ENCODE data around the gene ZNF787. TPM values are rescaled to one million over a fixed set of nuclear protein-coding genes. Genes with fewer than 3 reads are reported as not detected.

ZNF787 gene
- total RNA-seq, 1 experiment from 2014 or later, result 132 TPM

DNA sequence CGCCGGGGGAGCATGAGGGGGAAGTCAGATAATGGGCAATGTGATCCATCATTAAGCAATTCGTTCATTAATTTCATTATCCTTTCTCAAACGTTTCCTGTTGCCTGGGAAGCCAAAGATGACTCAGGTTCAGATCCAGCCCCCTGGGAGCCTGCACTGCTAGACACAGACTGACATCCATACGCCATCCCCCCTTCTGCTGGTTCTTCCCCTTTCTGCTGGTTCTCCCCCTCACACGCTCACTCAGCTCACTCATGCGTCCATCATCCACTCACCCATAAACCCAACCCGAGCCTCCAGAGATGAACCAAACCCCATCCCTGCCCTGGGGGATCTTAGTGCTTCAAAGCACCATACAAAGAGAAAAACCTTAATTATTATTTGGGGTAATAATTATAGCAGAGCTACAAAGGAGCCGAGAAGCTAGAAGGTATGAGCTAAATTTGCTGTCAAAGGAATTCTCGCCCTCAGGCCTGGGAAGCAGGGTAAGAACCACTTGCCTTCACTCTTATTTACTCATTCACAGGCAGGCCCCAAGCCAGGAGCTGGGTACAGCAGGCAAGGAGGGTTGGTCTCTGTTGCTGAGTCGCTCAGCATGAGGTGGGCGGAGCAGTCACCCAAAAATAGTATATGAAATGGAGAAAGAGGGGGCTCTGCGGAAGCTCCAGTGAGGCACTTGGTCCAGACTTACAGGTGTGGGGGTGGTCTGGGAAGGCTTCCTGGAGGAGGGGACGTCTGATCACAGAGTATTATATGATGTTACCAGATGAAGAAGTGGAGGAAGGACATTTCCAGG is 13.0 kb upstream of the ZNF787 start:
- POLR2A ChIA-PET, result no interaction called here
- DNase-seq (ENCODE audit: low read depth, low spot score) (no peak), ATAC-seq (peak; percentile 59; the same call in 1 of the 2 replicates)
- Histone ChIP-seq H3K36me3 (ENCODE audit: control insufficient read depth, insufficient read depth, low read length) (no peaks in the 10 kb centered on the region), H3K27me3 (ENCODE audit: control insufficient read depth, insufficient read depth, low read length) (no peaks in the 10 kb centered on the region), H3K9me3 (ENCODE audit: control insufficient read depth, insufficient read depth, low read depth, low read length) (no peaks in the 10 kb centered on the region), H3K4me3 (ENCODE audit: low read depth in 2 of 2, low read length in 2 of 2) (no peak overlapping the region), H3K4me1 (ENCODE audit: control insufficient read depth, insufficient read depth, low read length) (0 out of 2 replicates have a peak, but pooled peaks cover 2% of the 10 kb centered on the region), H3K27ac (ENCODE audit: low read length) (no peak overlapping the region)
- CTCF ChIA-PET, result no interaction called here
- intact Hi-C loops (cut with micrococcal nuclease; ENCODE audit: unreplicated experiment), result no loop called here
- in situ Hi-C loops (cut with HindIII; ENCODE audit: low pct_unique_long_range_greater_than_20kb, low sequenced_read_pairs), result no loop called here
- no TSS peak for BruUV-seq (replicated peaks)
- TF ChIP-seq POLR2AphosphoS5 (IDR thresholded peaks at IDR 0.05; ENCODE audit: low read depth, low read length), result no peak
- TF ChIP-seq SIN3A (IDR thresholded peaks at IDR 0.05; ENCODE audit: borderline replicate concordance, insufficient read depth, low read depth, low read length), result no peak
- TF ChIP-seq, protein P1, sequence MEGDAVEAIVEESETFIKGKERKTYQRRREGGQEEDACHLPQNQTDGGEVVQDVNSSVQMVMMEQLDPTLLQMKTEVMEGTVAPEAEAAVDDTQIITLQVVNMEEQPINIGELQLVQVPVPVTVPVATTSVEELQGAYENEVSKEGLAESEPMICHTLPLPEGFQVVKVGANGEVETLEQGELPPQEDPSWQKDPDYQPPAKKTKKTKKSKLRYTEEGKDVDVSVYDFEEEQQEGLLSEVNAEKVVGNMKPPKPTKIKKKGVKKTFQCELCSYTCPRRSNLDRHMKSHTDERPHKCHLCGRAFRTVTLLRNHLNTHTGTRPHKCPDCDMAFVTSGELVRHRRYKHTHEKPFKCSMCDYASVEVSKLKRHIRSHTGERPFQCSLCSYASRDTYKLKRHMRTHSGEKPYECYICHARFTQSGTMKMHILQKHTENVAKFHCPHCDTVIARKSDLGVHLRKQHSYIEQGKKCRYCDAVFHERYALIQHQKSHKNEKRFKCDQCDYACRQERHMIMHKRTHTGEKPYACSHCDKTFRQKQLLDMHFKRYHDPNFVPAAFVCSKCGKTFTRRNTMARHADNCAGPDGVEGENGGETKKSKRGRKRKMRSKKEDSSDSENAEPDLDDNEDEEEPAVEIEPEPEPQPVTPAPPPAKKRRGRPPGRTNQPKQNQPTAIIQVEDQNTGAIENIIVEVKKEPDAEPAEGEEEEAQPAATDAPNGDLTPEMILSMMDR (IDR thresholded peaks at IDR 0.05), result no peak
- TF ChIP-seq, protein P2, sequence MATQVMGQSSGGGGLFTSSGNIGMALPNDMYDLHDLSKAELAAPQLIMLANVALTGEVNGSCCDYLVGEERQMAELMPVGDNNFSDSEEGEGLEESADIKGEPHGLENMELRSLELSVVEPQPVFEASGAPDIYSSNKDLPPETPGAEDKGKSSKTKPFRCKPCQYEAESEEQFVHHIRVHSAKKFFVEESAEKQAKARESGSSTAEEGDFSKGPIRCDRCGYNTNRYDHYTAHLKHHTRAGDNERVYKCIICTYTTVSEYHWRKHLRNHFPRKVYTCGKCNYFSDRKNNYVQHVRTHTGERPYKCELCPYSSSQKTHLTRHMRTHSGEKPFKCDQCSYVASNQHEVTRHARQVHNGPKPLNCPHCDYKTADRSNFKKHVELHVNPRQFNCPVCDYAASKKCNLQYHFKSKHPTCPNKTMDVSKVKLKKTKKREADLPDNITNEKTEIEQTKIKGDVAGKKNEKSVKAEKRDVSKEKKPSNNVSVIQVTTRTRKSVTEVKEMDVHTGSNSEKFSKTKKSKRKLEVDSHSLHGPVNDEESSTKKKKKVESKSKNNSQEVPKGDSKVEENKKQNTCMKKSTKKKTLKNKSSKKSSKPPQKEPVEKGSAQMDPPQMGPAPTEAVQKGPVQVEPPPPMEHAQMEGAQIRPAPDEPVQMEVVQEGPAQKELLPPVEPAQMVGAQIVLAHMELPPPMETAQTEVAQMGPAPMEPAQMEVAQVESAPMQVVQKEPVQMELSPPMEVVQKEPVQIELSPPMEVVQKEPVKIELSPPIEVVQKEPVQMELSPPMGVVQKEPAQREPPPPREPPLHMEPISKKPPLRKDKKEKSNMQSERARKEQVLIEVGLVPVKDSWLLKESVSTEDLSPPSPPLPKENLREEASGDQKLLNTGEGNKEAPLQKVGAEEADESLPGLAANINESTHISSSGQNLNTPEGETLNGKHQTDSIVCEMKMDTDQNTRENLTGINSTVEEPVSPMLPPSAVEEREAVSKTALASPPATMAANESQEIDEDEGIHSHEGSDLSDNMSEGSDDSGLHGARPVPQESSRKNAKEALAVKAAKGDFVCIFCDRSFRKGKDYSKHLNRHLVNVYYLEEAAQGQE (IDR thresholded peaks at IDR 0.05; ENCODE audit: insufficient read depth in 1 of 2, low read depth in 2 of 2, low read length in 1 of 2), result no peak
- no peak for TF ChIP-seq TCF7L2 (IDR thresholded peaks at IDR 0.05; ENCODE audit: low read depth, low read length)

GRCh38 chr19:56132316-56132822 is 11.3 kb upstream of the ZNF787 start:
- no peak overlapping the region for H3K4me3 ChIP-seq (ENCODE audit: low read depth in 2 of 2, low read length in 2 of 2)
- ChIA-PET CTCF (no interaction called here), POLR2A (no interaction called here)
- in situ Hi-C loops (cut with HindIII; ENCODE audit: low pct_unique_long_range_greater_than_20kb, low sequenced_read_pairs) (no loop called here), intact Hi-C loops (cut with micrococcal nuclease; ENCODE audit: unreplicated experiment) (no loop called here)
- H3K27ac ChIP-seq (ENCODE audit: low read length), result 0 out of 2 replicates have a peak overlapping the region, but pooled peaks have one; percentile 35
- BruUV-seq (replicated peaks), result no TSS peak
- H3K27me3 ChIP-seq (ENCODE audit: control insufficient read depth, insufficient read depth, low read length), result no peaks in the 10 kb centered on the region
- no peaks in the 10 kb centered on the region for H3K36me3 ChIP-seq (ENCODE audit: control insufficient read depth, insufficient read depth, low read length)
- H3K9me3 ChIP-seq (ENCODE audit: control insufficient read depth, insufficient read depth, low read depth, low read length), result no peaks in the 10 kb centered on the region
- DNase-seq (ENCODE audit: low read depth, low spot score), result no peak
- TF ChIP-seq, protein P1 (IDR thresholded peaks at IDR 0.05), result no peak
- no peak for TF ChIP-seq SIN3A (IDR thresholded peaks at IDR 0.05; ENCODE audit: borderline replicate concordance, insufficient read depth, low read depth, low read length)
- 0 out of 2 replicates have a peak, but pooled peaks cover 2% of the 10 kb centered on the region for H3K4me1 ChIP-seq (ENCODE audit: control insufficient read depth, insufficient read depth, low read length)
- no peak for ATAC-seq

Data from Panc1 (cell line).